ENCODE measurements around the gene PTP4A2.

Gene PTP4A2

DNA sequence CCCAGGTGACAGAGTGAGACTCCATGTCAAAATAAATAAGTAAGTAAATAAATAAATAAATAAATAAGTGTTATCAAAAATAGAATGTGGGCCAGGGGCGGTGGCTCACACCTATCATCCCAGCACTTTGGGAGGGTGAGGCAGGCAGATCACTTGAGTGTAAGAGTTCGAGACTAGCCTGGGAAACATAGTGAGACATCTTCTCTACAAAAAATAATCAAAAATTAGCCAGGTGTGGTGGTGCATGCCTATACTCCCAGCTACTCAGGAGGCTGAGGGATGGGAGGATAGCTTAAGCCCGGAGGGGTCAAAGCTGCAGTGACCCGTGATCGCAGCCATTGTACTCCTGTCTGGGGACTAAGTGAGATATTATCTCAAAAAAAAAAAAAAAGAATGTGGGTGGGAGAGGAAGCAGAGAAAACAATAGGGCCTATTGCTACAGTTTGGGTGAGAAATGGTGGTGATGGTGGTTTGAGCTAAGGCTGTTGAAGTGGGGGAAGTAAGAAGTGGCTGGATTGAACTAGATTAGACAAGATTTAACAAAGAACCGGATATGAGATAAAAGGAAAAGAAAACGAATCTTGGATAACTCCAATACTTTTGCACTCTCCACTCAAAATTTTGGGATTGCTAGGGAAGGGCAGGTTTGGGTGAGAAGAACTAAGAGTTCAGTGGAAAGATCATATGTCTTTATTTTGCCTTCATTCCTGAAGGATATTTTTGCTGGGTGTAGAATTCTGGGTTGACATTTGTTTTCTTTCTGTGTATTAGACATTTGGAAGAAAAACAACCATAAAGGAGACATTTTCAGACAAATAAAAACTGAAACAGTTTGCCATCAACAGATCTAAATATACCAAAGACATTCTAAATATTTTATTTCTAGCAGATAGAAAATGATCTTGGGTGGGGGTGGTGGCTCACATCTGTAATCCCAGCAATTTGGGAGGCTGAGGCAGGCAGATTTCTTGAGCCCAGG is 65.2 kb downstream of the PTP4A2 start:
- TF ChIP-seq, protein P1, sequence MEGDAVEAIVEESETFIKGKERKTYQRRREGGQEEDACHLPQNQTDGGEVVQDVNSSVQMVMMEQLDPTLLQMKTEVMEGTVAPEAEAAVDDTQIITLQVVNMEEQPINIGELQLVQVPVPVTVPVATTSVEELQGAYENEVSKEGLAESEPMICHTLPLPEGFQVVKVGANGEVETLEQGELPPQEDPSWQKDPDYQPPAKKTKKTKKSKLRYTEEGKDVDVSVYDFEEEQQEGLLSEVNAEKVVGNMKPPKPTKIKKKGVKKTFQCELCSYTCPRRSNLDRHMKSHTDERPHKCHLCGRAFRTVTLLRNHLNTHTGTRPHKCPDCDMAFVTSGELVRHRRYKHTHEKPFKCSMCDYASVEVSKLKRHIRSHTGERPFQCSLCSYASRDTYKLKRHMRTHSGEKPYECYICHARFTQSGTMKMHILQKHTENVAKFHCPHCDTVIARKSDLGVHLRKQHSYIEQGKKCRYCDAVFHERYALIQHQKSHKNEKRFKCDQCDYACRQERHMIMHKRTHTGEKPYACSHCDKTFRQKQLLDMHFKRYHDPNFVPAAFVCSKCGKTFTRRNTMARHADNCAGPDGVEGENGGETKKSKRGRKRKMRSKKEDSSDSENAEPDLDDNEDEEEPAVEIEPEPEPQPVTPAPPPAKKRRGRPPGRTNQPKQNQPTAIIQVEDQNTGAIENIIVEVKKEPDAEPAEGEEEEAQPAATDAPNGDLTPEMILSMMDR (IDR thresholded peaks at IDR 0.05; ENCODE audit: control insufficient read depth, insufficient read depth, low read depth, low read length, missing control alignments): no peak
- no peak overlapping the region for H3K4me3 ChIP-seq (ENCODE audit: control insufficient read depth, low read depth, low read length)
- DNase-seq (ENCODE audit: low read depth): no peak

DNA sequence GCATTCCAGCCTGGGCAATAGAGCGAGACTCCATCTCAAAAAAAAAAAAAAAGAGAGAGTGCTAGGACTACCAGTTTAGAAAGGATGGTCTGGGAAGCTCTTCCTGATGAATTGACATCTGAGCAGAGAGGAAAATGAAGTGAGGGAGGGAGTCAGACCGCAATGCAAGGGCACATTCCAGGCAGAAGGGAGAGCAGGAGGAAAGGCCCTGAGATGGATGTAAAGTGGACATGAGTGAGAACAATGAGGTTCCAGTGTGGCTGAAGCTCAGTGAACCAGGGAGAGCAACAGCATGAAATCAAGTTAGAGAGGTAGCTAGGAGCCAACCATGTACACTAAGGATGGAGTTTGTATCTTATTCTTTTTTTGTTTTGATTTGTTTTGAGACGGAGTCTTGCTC is 66.5 kb downstream of the PTP4A2 start:
- no peak overlapping the region for H3K4me3 ChIP-seq (ENCODE audit: control insufficient read depth, low read depth, low read length)
- no peak for DNase-seq (ENCODE audit: low read depth)
- TF ChIP-seq, protein P1 (IDR thresholded peaks at IDR 0.05; ENCODE audit: control insufficient read depth, insufficient read depth, low read depth, low read length, missing control alignments): no peak

DNA sequence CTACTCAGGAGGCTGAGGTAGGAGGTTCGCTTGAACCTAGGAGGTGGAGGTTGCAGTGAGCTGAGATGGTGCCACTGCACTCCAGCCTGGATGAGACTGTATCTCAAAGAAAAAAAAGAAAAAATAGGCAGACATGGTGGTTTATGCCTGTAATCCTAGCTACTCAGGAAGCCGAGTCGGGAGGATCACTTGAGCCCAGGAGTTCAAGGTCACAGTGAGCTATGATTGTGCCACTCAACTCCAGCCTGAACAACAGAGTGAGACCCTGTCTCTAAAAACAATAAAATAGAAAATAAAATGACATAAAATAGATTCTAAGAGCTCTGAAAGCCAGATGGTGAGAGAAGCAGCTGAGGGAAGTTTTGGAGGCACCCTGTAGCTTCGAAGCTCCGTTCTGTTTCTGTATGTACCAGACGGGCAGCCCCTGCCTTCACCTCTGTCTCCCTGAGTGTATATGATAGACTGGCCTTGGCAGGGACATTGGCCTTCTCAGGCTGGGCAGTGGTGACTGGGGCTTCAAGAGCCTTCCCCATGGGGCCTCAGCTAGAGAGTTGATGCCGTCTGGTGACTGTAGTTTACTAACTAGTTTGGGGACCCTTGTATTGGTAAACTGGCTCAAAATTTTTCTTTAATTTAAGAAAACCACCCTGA is 68.0 kb downstream of the PTP4A2 start:
- H3K4me3 ChIP-seq (ENCODE audit: control insufficient read depth, low read depth, low read length): no peak overlapping the region
- no peak for DNase-seq (ENCODE audit: low read depth)
- TF ChIP-seq, protein P1 (IDR thresholded peaks at IDR 0.05; ENCODE audit: control insufficient read depth, insufficient read depth, low read depth, low read length, missing control alignments): no peak

DNA sequence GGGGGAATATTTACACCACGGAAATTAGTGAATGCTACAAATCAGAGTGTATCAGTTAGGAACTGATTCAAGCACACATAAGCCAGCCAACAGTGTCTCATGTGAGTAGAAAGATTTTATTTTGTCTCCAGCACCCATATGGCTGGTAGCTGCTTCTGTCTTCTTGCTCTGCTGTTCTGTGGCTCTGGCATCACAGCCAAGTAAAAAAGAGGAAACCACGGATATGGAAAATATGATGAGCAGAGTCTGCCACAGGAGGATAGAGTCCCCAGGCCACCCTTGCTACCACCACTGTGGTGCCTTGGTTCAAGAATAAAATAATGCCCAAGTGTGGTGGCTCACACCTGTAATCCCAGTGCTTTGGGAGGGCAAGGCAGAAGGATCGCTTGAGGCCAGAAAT is 68.7 kb downstream of the PTP4A2 start:
- H3K4me3 ChIP-seq (ENCODE audit: control insufficient read depth, low read depth, low read length): no peak overlapping the region
- no peak for DNase-seq (ENCODE audit: low read depth)

DNA sequence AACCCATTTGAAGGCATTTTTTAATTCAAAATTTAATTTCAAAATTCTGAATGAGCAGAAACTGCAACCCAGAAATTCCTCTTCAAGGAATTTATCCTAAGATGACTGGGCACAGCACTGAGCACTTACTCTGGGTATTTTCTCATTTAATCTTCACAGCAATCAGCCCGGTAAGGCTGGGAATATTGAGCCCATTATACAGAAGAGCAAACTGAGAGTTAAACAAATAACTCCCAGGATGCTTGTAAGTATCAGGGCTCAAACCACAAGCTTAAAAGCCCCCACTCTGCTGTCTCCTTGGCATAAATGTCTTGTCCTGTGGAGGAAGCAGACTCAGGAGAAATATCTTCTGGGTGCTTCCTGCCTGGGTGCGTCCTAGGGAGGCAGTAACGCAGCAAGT is 69.3 kb downstream of the PTP4A2 start:
- H3K4me3 ChIP-seq (ENCODE audit: control insufficient read depth, low read depth, low read length): no peak overlapping the region
- TF ChIP-seq, protein P1 (IDR thresholded peaks at IDR 0.05; ENCODE audit: control insufficient read depth, insufficient read depth, low read depth, low read length, missing control alignments): no peak
- DNase-seq (ENCODE audit: low read depth): no peak

More for the DNA sequence above, 68.7 kb downstream of the PTP4A2 start:
- TF ChIP-seq, protein P1 (IDR thresholded peaks at IDR 0.05; ENCODE audit: control insufficient read depth, insufficient read depth, low read depth, low read length, missing control alignments): no peak

DNA sequence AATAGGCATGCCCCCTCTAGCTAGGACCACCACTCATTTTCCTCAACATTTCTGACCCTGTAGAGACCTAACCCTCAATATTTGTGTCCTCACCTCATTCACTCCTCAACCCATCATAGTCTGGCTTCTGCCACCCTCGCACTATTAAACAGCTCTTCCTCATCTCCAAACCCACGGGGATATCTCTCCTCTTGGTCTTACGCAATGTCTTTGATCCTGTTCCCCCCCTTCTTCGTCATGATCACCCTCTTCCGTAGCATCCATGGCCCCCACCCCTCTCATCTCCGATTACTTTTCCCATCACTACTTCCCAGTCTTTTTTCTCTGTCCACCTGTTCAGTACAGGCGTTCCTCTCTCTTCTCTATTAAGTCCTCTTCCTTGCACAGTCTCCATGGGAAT is 70.6 kb downstream of the PTP4A2 start:
- TF ChIP-seq, protein P1 (IDR thresholded peaks at IDR 0.05; ENCODE audit: control insufficient read depth, insufficient read depth, low read depth, low read length, missing control alignments): no peak
- H3K4me3 ChIP-seq (ENCODE audit: control insufficient read depth, low read depth, low read length): no peak overlapping the region
- DNase-seq (ENCODE audit: low read depth): no peak

All from AG09309 (cell line).